EL (cell line): ENCODE results near the gene SPATA2L.

Source experiments
- DNase-seq: peaks from one replicate; pipeline ENCODE4 v3.0.0-alpha.2; 2016

Gene SPATA2L

DNA sequence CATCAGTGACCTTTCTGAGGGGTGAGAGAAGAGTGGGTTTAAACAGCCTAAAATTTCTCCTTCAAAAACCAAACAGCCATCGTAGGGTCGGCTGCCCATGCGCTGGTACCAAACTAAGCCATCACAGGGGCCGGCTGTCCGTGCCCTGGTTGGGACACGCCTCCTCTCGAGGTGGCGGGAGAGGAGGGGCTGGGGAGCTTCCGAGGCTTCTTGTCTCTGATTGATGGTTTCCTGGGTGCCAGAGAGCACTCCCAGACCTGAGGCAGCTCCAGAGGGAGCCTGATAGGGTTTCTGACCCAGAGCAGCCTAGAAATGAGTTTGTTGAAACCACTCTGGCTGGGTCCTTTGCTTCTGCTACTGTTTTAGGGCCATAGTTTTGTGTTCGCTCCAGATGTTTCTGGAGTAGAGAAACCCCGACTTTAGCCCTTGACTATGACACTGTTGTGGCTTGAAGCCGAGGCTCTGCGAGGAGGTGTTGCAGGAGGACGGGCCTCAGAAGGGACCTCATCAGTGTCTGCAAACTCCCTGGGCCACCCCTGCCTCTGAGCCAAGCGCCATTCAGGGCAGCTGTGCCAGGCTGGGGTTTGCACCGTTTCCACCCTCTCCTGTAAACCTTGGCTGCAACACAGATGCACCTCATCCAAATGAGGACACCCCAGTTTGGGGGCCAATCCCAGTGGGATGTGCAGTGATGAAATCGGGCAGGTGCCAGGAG lies 26.1 kb upstream of the SPATA2L start:
- DNase-seq = no peak

DNA sequence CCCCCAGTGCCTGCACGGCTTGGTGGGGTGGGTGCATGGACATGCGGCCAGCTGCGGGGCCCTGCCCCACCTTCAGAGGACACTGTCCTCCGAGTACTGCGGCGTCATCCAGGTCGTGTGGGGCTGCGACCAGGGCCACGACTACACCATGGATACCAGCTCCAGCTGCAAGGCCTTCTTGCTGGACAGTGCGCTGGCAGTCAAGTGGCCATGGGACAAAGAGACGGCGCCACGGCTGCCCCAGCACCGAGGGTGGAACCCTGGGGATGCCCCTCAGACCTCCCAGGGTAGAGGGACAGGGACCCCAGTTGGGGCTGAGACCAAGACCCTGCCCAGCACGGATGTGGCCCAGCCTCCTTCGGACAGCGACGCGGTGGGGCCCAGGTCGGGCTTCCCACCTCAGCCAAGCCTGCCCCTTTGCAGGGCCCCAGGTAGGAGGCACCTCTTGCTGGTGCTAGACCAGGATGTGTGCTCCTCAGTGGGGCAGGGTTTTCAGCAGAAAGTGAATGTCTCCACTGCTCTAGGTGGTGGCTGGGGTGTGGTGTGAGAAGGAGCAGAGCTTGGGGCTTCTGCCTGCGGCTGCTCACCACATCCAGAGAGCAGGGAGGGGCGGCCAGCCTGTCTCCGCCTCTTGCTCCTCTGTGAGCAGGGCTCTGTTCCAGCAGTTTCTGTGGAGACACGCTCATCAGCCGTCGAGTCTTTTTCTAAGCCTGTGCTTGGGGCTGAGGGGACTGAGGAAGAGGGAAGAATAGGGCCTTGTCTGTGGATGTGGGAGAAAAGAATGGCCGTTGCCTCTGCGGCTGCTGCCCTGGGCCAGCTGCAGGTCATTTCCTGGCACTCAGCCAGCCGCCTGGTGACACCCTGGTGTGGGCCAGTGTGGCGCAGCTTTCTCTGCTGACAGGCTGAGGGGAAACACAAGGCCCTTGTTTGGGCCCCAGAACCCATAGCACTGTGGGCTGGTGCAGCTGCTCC lies 22.1 kb upstream of the SPATA2L start:
- no peak for DNase-seq

DNA sequence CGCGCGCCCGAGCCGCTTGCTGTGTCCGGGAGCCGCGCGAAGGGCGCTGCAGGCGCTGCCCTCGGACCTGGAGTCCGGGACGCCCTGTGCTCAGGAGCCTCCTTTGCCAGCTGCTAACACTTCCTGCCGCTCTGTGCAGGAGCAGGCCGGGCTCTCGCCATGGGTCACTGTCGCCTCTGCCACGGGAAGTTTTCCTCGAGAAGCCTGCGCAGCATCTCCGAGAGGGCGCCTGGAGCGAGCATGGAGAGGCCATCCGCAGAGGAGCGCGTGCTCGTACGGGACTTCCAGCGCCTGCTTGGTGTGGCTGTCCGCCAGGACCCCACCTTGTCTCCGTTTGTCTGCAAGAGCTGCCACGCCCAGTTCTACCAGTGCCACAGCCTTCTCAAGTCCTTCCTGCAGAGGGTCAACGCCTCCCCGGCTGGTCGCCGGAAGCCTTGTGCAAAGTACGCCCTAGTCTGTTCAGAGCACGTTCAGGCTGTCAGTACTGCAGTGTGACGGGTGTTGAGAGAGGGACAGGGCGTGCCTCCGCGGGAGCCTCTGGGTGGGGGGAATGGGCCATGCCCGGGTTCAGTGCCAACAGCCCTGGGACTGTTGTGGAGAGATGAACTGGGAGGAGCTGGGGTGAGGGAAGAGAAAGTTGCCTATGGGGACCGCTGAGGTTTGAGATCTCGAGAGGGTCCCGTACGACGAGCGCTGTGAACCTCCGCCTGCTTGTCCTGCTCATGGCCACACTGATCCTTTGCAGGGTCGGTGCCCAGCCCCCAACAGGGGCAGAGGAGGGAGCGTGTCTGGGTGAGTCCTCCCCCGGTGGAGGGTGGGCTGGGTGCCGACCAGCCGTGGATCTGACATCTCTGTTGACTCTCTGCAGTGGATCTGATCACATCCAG lies 21.1 kb upstream of the SPATA2L start:
- no peak for DNase-seq

DNA sequence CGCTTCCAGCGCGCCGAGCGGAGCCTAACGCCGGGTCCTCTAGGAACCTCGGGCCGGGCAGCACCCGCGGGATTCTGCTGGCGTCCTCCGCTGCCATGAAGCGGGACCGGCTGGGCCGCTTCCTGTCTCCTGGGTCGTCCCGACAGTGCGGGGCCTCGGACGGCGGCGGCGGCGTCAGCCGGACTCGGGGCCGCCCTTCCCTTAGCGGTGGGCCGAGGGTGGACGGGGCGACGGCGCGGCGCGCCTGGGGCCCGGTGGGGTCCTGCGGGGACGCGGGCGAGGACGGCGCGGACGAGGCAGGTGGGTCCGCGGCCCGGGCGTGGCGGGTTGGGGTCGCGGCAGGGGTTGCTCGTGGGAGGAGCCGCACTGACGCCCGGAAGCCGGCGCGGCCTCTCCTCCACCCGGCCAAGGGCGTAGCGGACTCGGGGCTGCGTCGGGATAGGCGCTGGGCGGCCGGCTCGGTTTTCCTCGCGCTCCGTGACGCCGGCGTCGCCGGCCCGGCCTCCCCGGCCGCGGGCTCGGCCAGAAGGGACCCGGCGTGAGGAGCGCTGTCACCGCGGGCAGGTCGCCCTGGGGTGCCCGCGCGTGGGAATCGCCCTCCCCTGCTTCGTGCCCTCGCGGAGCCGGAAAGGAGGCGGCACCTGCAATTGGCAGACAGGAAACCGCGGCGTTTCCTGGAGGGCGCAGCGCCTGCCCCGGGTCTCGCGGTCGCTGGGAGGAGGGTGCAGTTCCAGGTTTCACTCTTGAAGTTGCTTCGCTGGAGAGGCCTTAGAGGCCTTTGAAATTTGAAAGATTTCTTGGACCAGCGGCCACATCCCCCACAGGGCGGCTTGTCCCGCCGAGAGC lies 20.3 kb upstream of the SPATA2L start:
- peak; percentile 83 for DNase-seq

DNA sequence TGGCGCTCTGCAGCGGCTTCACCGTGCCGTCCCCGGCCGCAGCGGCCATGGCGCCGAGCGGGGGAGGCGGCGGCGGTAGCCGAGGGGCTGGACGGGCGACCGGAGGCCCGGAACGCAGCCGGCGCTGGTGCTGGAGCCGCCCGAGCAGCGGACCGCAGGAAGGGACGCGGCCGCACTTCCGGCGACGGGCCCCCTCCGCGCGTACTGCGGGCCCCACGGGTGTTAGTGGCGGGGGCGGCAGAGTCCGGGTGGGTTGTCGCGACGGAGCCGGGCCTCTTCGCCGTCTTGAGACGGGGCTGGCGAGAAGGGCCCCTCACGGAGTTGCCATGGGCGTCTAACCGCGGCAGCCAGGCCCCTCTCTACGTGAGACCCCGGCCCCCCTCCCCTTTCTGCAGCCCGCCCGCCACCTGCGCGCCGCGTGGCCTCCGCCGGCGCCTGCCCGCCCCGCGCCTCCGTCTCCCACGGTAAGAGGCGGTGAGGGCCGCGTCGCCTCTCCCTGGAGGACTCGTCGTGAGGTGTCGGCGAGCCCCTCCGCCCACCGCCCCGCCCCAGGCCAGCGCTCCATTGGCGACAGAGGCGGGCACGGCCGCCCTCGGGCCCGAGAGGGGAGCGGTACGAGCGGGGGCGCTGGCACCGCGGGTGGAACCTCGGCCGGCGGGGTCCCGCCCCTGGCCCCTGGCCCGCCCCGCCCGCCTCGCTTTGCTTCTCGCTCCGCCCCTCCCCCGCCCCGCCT lies 19.5 kb upstream of the SPATA2L start, which contains the start of the genes VPS9D1 and ZNF276:
Gene VPS9D1, minus strand, starts transcription at position 86 of the 733 bp plus-strand sequence. Its CDS starts 37 bp downstream, at position 49.
Gene ZNF276, plus strand, starts transcription at position 725 of the 733 bp plus-strand sequence. CDS start 104 bp downstream, outside the sequence.
- DNase-seq = peak; percentile 72

DNA sequence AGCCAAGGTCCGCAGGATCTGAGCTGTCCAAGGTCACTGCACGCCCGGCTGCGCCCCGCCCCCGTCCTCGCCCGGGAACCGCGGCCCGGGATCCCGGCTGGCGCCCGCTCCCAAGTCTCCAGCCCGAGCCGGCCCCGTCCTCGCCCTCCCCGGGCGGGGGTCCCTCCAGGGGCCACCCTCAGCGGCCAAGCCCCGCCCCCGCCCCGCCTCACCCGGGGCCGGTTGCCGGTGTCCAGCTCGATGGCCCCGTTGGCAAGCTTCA lies 19.0 kb upstream of the SPATA2L start:
- DNase-seq = peak; percentile 21

DNA sequence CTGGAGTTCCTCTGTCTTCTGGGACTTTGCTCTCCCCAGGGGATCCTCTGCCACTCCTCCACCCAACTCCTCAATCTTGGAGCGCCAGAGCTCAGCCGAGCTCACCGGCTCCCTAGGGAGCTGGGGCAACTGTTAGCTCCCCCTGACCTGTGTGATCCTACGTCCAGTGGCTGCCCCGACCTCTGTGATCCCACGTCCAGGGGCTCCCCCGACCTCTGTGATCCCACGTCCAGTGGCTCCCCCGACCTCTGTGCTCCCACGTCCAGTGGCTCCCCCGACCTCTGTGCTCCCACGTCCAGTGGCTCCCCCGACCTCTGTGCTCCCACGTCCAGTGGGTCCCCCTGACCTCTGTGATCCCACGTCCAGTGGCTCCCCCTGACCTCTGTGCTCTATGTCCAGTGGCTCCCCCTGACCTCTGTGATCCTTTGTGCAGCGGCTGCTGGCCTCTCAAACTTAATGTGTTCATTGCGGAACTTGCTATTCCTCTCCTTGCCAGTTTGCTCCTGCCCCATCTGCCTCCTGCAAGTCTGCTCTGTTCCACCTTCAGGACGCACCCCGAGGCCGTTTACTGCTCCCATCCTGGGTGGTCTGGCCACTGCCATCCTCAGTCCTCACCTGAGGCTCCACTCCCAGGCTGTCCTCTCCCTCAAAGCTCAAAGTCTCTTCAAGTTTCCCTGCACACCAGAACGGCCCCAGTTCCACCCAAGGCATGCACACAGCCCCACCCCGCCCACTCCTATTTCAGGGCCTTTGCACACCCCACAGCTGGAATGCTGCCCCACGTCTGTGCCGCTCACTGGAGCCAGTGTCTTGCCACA lies 16.4 kb upstream of the SPATA2L start:
- DNase-seq = no peak

DNA sequence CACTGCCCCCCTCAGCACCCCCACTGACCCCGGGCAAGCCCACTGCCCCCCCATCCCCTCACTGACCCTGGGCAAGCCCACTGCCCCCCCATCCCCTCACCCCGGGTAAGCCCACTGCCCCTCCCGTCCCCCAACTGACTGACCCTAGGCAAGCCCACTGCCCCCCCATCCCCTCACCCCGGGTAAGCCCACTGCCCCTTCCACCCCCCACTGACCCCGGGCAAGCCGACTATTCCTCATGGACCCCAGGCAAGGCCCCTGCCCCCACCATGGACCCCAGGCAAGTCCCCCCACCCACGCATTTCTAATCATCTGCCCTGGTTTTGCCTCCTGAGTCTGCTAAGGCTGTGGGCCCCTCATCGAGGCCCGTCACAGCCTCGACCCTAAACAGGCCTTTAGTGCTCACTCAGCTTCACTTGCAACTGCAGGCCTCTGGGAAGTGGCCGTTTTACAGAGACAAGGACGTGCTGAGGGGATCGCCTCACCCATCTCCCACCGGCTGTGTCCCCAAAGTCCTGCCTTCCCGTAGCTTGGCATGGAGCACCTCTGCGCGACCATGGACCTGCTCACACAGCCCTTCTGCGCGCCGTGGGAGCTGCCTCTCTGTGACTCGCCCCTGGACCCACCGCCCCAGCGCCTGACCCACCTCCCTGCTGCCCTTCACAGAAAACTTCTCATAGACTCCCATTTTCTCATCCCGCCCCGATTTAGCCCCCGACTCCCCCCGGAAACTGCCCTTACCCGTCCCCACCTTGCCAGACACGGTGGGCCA lies 15.6 kb upstream of the SPATA2L start:
- DNase-seq = no peak

DNA sequence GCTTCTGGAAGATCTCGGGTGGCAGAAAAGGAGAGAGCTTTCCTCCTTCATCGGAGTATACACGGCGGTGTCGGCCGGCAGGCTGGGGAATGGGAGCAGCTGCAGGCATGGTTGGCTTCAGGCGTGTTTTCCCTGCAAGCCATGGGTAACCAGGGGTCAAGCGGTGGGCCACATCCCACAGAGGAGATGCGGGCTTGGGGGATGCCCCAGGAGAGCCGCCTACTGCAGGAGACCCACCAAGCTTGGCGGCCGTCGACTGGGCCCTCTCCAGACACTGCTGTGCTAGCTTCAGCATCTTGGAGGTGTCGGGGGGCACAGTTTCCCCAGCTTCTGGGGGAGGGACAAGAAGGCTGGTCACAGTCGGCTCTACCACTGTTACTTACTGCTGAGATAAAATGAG lies 15.0 kb upstream of the SPATA2L start:
- no peak for DNase-seq

DNA sequence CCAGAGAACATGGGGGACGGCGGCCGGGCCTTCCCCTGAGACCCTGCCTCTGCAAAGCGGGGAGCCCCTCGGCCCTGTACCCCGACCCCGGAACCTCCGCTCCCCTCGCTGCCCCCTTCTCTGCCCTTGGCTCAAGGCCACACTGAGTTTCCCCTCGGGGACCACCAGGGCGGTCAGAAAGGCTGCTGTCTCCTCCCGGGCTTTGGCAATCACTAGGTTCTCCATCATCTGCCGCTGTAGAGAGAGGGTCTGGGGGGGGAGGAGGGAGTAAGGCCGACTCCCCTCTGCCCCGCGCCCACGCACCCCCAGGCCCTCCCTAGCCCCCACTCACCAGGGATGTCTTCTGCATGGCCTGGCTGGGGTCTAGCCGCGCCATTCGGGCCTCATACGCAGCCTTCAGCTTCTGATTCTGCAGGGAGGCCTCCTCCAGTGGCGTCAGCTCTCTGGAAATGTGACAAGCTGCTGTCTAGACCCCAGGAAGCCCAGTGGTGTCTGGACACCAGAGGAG lies 10.8 kb upstream of the SPATA2L start:
- no peak for DNase-seq

DNA sequence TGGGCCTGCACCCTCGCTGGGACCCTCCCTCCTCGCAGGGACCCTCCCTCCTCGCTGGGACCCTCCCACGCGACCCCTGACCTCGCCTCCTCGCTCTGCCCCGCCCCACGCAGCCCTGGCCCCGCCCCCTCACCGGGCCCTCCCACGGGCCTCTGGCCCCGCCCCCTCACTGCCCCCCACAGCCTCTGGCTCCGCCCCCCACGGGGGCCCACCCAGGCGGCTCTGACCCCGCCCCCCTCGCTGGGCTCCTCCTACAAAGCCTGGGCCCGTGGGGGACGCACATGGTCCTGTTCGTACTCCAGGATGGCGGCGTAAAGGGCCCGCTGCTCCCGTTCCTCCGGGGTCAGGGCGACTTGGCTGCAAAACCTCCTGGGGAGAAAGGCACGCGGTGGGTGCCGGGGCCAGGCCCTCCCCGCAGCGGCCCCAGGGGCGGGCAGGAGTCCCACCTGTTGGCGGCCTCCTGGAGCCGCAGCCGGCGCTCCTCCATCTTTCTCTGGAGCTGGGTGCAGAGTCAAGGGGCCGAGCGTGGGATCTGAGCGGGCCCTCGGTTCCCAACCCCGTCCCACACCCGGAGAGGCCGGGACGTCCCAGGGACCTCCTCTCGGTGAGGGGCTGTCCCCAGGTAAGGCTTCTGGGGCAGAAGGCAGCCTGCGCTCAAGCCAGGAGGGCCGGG lies 10.2 kb upstream of the SPATA2L start:
- DNase-seq = peak; percentile 66

DNA sequence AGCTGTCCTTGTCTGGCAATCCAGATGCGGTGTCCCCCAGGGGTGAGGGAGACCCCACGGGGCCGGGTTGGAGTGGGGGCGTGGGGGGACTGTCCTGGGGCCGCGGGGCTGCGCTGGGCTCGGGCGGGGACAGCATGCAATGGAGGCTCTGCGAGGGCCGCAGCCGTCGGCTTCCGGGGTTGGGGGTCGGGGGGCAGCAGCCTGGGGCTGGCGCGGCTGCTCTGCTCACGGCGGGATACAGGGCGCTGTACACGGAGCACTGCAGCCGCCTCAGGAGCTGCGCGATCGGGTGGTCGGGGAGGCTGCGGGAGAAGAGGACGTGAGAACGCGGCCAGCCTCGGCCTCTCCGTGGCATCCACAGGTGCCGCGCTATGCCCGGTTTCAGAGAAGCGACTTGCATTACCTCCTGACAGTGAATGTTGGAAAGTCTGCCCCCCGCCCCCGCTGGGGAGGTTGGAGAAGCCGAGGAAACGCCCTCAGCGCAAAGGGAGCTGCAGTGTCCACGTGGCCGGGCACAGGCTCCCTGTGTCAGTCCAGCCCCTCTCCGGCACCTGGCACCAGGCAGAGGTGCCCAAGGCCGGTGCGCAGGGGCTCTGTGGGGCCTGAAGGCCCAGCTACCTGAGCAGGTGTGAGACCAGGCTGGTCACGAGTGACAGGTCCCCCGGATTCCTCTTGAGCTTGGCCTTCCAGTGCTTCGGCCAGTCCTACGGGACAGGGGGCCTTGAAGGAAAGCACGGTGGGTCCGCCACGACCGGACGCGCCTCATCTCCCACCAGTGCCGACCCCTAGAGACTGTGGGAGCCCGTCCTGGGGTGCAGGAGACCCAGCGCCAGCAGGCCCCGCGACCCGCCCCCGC lies 9.4 kb upstream of the SPATA2L start:
- DNase-seq = no peak

DNA sequence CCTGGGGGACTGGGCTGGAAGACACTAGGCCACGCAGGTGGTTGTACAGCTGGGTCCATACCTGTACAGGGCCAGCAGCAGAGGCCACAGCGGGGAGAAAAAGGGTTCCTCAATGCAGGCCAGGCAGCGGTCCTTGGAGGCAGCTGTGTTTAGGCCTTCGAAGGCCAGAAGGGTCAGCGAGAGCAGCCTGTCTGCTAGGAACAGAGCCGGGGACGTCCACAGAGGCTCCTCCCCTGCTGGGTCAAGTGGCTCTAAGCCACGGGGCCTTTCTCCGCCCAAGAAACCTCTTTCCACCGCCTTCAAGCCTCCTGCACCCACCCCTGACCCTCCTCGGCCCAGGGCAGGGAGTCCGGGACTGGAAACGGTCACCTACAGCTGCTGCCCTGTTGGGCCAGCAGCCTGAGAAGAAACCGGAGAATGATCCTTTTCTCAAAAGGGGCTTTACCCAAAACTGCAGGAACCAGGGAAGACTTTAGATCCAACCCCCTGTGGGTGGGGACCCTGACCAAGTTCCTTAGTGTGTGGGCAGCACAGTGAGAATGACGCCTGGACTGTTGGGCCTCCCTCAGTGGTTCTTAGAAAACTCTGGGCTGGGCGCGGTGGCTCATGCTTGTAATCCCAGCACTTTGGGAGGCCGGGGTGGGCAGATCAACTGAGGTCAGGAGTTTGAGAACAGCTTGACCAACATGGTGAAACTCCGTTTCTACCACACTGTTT lies 8.4 kb upstream of the SPATA2L start:
- DNase-seq = no peak

DNA sequence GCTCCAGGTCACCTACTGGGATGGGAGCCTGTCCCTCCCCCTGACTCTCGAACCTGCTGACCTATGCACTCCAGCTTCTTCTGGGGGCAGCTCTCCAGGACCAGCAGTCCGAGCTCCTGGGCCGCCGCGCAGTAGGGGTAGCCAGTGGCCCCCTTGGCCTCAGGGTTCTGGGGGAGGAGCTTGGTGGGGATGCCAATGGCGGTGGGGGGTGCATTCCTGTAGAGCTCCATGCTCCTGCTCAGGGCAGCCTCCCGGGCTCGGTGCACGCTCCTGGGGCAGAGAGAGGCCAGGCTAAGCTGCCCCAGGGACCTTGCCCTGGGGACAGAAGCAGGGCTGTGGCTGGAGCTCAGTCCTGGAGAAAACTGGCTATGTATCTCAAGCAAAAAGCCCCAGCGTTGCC lies 7.7 kb upstream of the SPATA2L start:
- no peak for DNase-seq

DNA sequence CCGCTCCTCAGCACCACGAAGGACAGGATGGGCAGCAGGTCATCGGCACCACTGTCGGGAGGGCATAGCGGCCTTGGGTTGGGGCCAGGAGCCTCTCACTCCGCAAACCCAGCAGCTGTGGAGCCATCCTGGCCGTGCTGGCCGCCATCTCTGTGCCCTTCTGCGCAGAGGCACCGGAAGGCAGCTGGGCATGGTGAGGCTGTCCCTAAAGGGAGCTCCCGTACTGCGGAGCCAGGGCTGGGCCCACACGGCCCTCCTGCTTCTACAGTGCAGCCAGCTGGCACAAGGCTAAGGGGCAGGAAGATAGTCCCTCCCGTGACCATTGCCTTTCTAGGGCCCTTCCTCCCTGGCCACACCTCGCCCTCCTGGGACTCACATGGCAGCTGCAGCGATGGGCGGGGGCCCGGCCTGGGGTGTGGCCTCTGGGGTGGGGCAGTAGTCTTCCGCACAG lies 7.0 kb upstream of the SPATA2L start:
- no peak for DNase-seq

DNA sequence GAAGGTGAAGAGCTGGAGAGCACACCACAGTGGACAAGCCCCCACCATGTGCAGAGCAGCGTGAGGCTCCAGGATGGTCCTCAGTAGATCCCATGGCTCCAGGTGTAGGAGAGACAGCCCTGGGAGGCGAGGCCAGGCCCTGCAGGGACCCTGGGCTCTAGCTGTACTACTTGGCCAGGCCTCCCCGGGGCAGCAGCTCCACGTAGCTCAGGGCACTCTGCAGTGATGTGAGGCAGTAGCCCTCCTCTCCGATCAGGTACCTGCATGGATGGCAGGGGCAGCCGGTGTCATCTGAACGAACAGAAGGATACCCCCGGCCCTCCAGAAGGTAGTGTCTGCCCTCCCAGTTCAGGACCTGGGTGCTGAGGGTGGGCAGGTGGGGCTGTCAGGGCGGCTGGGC lies 6.2 kb upstream of the SPATA2L start:
- no peak for DNase-seq
